Measurements from ENCODE around the gene VAV1.

The VAV1 gene

GRCh38 chr19:6848986-6849385, 76.5 kb downstream of the VAV1 start:
- no peak overlapping the region for H3K27ac ChIP-seq (ENCODE audit: low read length)
- no peaks in the 10 kb centered on the region; the same call in 1 of the 2 replicates for H3K9me3 ChIP-seq (ENCODE audit: insufficient read depth, low read depth, low read length)

GRCh38 chr19:6849876-6850275, 77.4 kb downstream of the VAV1 start:
- Histone ChIP-seq H3K27ac (ENCODE audit: low read length) (no peak overlapping the region), H3K9me3 (ENCODE audit: insufficient read depth, low read depth, low read length) (no peaks in the 10 kb centered on the region; the same call in 1 of the 2 replicates), H3K27me3 (ENCODE audit: insufficient read depth, low read length) (no peaks in the 10 kb centered on the region), H3K4me3 (ENCODE audit: low read length) (no peak overlapping the region), H3K4me1 (ENCODE audit: insufficient read depth, low read length) (no peaks in the 10 kb centered on the region), H3K36me3 (ENCODE audit: insufficient read depth, low read depth, low read length) (no peaks in the 10 kb centered on the region), H3K9ac (ENCODE audit: low read depth, low read length) (no peak overlapping the region)

More at GRCh38 chr19:6848986-6849385, 76.5 kb downstream of the VAV1 start:
- Histone ChIP-seq H3K27me3 (ENCODE audit: insufficient read depth, low read length) (no peaks in the 10 kb centered on the region), H3K36me3 (ENCODE audit: insufficient read depth, low read depth, low read length) (no peaks in the 10 kb centered on the region), H3K4me1 (ENCODE audit: insufficient read depth, low read length) (no peaks in the 10 kb centered on the region), H3K9ac (ENCODE audit: low read depth, low read length) (no peak overlapping the region), H3K4me3 (ENCODE audit: low read length) (no peak overlapping the region)

GRCh38 chr19:6851359-6851758, 78.9 kb downstream of the VAV1 start:
- no peaks in the 10 kb centered on the region; the same call in 1 of the 2 replicates for H3K9me3 ChIP-seq (ENCODE audit: insufficient read depth, low read depth, low read length)
- H3K27me3 ChIP-seq (ENCODE audit: insufficient read depth, low read length), result no peaks in the 10 kb centered on the region
- no peak overlapping the region for H3K9ac ChIP-seq (ENCODE audit: low read depth, low read length)
- H3K27ac ChIP-seq (ENCODE audit: low read length), result no peak overlapping the region
- H3K36me3 ChIP-seq (ENCODE audit: insufficient read depth, low read depth, low read length), result no peaks in the 10 kb centered on the region
- no peak overlapping the region for H3K4me3 ChIP-seq (ENCODE audit: low read length)
- no peaks in the 10 kb centered on the region for H3K4me1 ChIP-seq (ENCODE audit: insufficient read depth, low read length)

GRCh38 chr19:6852001-6852400, 79.5 kb downstream of the VAV1 start:
- H3K9ac ChIP-seq (ENCODE audit: low read depth, low read length), result no peak overlapping the region
- no peaks in the 10 kb centered on the region for H3K4me1 ChIP-seq (ENCODE audit: insufficient read depth, low read length)
- H3K36me3 ChIP-seq (ENCODE audit: insufficient read depth, low read depth, low read length), result no peaks in the 10 kb centered on the region
- no peaks in the 10 kb centered on the region; the same call in 1 of the 2 replicates for H3K9me3 ChIP-seq (ENCODE audit: insufficient read depth, low read depth, low read length)
- H3K27ac ChIP-seq (ENCODE audit: low read length), result no peak overlapping the region
- no peak overlapping the region for H3K4me3 ChIP-seq (ENCODE audit: low read length)
- H3K27me3 ChIP-seq (ENCODE audit: insufficient read depth, low read length), result no peaks in the 10 kb centered on the region

- Histone ChIP-seq H3K9me3 (ENCODE audit: insufficient read depth, low read depth, low read length) (no peaks in the 10 kb centered on the region), H3K27me3 (ENCODE audit: insufficient read depth, low read length) (no peaks in the 10 kb centered on the region), H3K4me3 (ENCODE audit: low read length) (no peak overlapping the region), H3K4me1 (ENCODE audit: insufficient read depth, low read length) (no peaks in the 10 kb centered on the region), H3K36me3 (ENCODE audit: insufficient read depth, low read depth, low read length) (no peaks in the 10 kb centered on the region), H3K27ac (ENCODE audit: low read length) (no peak overlapping the region), H3K9ac (ENCODE audit: low read depth, low read length) (no peak overlapping the region)
These were observed 81.4 kb downstream of the VAV1 start for GRCh38 chr19:6853868-6854267.

GRCh38 chr19:6854758-6855157, 82.2 kb downstream of the VAV1 start:
- no peaks in the 10 kb centered on the region for H3K4me1 ChIP-seq (ENCODE audit: insufficient read depth, low read length)
- no peaks in the 10 kb centered on the region for H3K36me3 ChIP-seq (ENCODE audit: insufficient read depth, low read depth, low read length)
- H3K27me3 ChIP-seq (ENCODE audit: insufficient read depth, low read length), result no peaks in the 10 kb centered on the region
- no peaks in the 10 kb centered on the region for H3K9me3 ChIP-seq (ENCODE audit: insufficient read depth, low read depth, low read length)
- no peak overlapping the region for H3K9ac ChIP-seq (ENCODE audit: low read depth, low read length)
- H3K27ac ChIP-seq (ENCODE audit: low read length), result no peak overlapping the region
- no peak overlapping the region for H3K4me3 ChIP-seq (ENCODE audit: low read length)

- Histone ChIP-seq H3K27ac (ENCODE audit: low read length) (no peak overlapping the region), H3K27me3 (ENCODE audit: insufficient read depth, low read length) (no peaks in the 10 kb centered on the region), H3K4me3 (ENCODE audit: low read length) (no peak overlapping the region), H3K9me3 (ENCODE audit: insufficient read depth, low read depth, low read length) (no peaks in the 10 kb centered on the region), H3K9ac (ENCODE audit: low read depth, low read length) (no peak overlapping the region), H3K4me1 (ENCODE audit: insufficient read depth, low read length) (no peaks in the 10 kb centered on the region), H3K36me3 (ENCODE audit: insufficient read depth, low read depth, low read length) (no peaks in the 10 kb centered on the region)
These were observed 84.4 kb downstream of the VAV1 start for GRCh38 chr19:6856749-6857372.

- Histone ChIP-seq H3K9ac (ENCODE audit: low read depth, low read length) (no peak overlapping the region), H3K36me3 (ENCODE audit: insufficient read depth, low read depth, low read length) (no peaks in the 10 kb centered on the region), H3K27ac (ENCODE audit: low read length) (no peak overlapping the region), H3K9me3 (ENCODE audit: insufficient read depth, low read depth, low read length) (no peaks in the 10 kb centered on the region), H3K4me3 (ENCODE audit: low read length) (no peak overlapping the region), H3K27me3 (ENCODE audit: insufficient read depth, low read length) (no peaks in the 10 kb centered on the region), H3K4me1 (ENCODE audit: insufficient read depth, low read length) (no peaks in the 10 kb centered on the region)
These were observed 89.3 kb downstream of the VAV1 start for GRCh38 chr19:6861683-6862286.

- H3K4me1 ChIP-seq (ENCODE audit: insufficient read depth, low read length), result no peaks in the 10 kb centered on the region
- H3K4me3 ChIP-seq (ENCODE audit: low read length), result no peak overlapping the region
- no peaks in the 10 kb centered on the region for H3K27me3 ChIP-seq (ENCODE audit: insufficient read depth, low read length)
- H3K27ac ChIP-seq (ENCODE audit: low read length), result no peak overlapping the region
- no peak overlapping the region for H3K9ac ChIP-seq (ENCODE audit: low read depth, low read length)
- no peaks in the 10 kb centered on the region for H3K9me3 ChIP-seq (ENCODE audit: insufficient read depth, low read depth, low read length)
- no peaks in the 10 kb centered on the region for H3K36me3 ChIP-seq (ENCODE audit: insufficient read depth, low read depth, low read length)
These were observed 90.2 kb downstream of the VAV1 start for GRCh38 chr19:6862673-6863078.

- Histone ChIP-seq H3K9ac (ENCODE audit: low read depth, low read length) (no peak overlapping the region), H3K27ac (ENCODE audit: low read length) (no peak overlapping the region), H3K4me1 (ENCODE audit: insufficient read depth, low read length) (no peaks in the 10 kb centered on the region), H3K36me3 (ENCODE audit: insufficient read depth, low read depth, low read length) (no peaks in the 10 kb centered on the region), H3K9me3 (ENCODE audit: insufficient read depth, low read depth, low read length) (no peaks in the 10 kb centered on the region; the same call in 1 of the 2 replicates), H3K4me3 (ENCODE audit: low read length) (no peak overlapping the region), H3K27me3 (ENCODE audit: insufficient read depth, low read length) (no peaks in the 10 kb centered on the region)
These were observed 91.9 kb downstream of the VAV1 start for GRCh38 chr19:6864325-6864940.

GRCh38 chr19:6865849-6866248, 93.3 kb downstream of the VAV1 start:
- Histone ChIP-seq H3K9me3 (ENCODE audit: insufficient read depth, low read depth, low read length) (peaks cover 4% of the 10 kb centered on the region; the same call in 1 of the 2 replicates), H3K4me1 (ENCODE audit: insufficient read depth, low read length) (no peaks in the 10 kb centered on the region), H3K36me3 (ENCODE audit: insufficient read depth, low read depth, low read length) (no peaks in the 10 kb centered on the region), H3K27ac (ENCODE audit: low read length) (no peak overlapping the region), H3K27me3 (ENCODE audit: insufficient read depth, low read length) (no peaks in the 10 kb centered on the region), H3K4me3 (ENCODE audit: low read length) (no peak overlapping the region), H3K9ac (ENCODE audit: low read depth, low read length) (no peak overlapping the region)

- Histone ChIP-seq H3K9ac (ENCODE audit: low read depth, low read length) (no peak overlapping the region), H3K9me3 (ENCODE audit: insufficient read depth, low read depth, low read length) (peaks cover 5% of the 10 kb centered on the region; the same call in 1 of the 2 replicates), H3K4me3 (ENCODE audit: low read length) (no peak overlapping the region), H3K4me1 (ENCODE audit: insufficient read depth, low read length) (no peaks in the 10 kb centered on the region), H3K27me3 (ENCODE audit: insufficient read depth, low read length) (no peaks in the 10 kb centered on the region), H3K27ac (ENCODE audit: low read length) (no peak overlapping the region), H3K36me3 (ENCODE audit: insufficient read depth, low read depth, low read length) (no peaks in the 10 kb centered on the region)
These were observed 94.2 kb downstream of the VAV1 start for GRCh38 chr19:6866741-6867151.
